ENCODE data around the gene SLC6A3.

GRCh38 chr5:1445313-1445688 lies at the start of gene SLC6A3:
- no peak for TF ChIP-seq CTCF (IDR thresholded peaks at IDR 0.05 in 8 of 11, conservative IDR thresholded peaks at IDR 0.05 in 3 of 11)
- no peak for TF ChIP-seq POLR2A (IDR thresholded peaks at IDR 0.05)

Measured in spleen (tissue), 7 donors.